Activated CD8-positive, alpha-beta memory T cell treated with anti-CD3 and anti-CD28 coated beads, Interleukin-2, amount 50 U/mL, for 24 hours (primary cell): ENCODE measurements around the gene SRA1.

Experiments
- DNase-seq: peaks from one replicate; pipeline ENCODE4 v3.0.0-alpha.2; 2020; ENCODE audit errors: extremely low read depth

Gene SRA1

DNA sequence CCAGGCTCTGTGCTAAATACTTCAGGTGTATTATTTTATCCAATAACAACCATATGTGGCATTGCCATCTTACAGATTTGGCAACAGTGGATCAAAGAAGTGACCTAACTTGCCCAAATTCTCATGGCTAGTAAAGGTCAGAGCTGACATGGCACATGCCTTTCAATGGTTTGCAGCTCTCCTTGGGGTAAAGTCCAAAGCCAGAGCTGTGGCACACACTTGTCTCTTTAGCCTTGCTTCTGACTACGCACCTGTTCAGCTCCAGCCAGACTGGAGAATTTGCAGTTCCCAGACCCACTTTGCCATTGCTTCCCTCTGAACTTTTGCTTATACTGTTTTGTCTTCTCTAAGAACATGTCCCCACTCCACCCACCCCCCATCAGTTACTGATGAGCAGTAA is 13.2 kb upstream of the SRA1 start:
- DNase-seq: no peak

DNA sequence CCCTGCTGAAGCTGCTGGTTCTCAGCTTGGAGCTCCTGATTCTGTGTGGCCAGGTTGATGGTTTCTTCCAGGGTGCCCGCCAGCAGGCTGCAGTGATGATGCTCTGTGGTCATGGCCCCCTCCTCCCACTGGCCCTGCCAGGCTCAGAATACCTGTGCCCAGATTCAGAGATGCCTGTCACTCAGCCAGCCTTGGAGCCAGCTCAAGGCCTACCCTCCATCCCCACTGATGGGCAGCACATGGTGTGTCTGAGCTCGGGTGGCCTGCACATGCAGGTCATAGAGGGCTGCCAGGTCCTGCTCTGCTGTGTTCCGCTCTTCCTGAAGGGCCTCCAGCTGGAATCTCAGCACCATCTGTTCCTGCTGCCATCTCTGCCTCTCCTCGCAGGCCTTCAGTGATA is 12.8 kb upstream of the SRA1 start:
- no peak for DNase-seq

GRCh38 chr5:140569197-140569596 is 11.9 kb upstream of the SRA1 start:
- DNase-seq: no peak

- DNase-seq: no peak
Measured at GRCh38 chr5:140568443-140569063, 11.3 kb upstream of the SRA1 start.

DNA sequence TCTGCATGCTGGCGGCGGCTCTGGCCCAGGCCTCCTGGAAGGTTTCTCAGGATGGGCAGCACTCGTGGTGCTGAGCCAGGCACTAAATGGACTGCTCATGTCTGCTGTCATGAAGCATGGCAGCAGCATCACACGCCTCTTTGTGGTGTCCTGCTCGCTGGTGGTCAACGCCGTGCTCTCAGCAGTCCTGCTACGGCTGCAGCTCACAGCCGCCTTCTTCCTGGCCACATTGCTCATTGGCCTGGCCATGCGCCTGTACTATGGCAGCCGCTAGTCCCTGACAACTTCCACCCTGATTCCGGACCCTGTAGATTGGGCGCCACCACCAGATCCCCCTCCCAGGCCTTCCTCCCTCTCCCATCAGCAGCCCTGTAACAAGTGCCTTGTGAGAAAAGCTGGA is 10.6 kb upstream of the SRA1 start:
- no peak for DNase-seq

GRCh38 chr5:140567136-140567818 is 10.0 kb upstream of the SRA1 start:
- DNase-seq: no peak

- DNase-seq: no peak
Measured at GRCh38 chr5:140566665-140567064, 9.4 kb upstream of the SRA1 start.

- DNase-seq: no peak
Measured at GRCh38 chr5:140565780-140566095, 8.5 kb upstream of the SRA1 start.

- no peak for DNase-seq
Measured at GRCh38 chr5:140565024-140565779, 7.9 kb upstream of the SRA1 start.

DNA sequence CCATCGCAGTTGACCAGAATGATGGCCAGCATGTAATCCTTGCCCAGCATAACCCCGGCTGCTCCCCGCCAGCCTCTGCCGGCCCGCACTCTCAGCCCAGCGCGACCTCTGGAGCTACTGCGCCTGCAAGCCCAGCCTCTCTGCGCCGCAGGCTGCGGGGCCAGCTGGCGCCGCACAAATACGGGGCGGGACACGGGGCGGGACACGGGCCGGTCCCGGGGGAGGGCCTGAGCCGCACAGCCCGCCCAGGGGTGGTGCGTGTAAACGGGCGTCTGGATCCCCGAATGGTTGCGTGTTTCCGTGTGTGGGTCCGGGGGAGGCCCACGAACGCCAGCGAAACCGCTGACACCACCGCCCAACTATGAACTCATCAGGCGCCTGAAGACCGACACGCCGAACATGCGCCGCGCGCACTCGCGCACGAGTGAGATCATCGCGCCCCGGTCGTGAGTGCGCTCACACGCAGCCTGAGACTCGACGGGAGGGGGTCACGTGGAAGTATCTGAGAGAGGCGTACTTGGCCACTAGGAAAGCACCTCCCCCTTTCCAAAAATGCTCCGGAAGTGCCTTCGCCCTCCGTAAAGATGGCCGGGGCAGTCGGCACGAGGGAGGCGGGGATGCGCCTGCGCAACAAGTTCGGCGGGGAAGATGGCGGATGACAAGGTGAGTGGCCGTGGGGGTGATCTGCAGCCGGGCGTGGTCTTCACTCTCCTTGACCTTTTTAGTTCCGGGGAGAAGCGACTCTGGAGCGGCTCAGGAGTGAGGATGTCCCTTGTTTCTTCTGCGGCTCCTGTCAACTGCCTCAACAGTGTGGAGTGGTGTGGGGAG is 7.1 kb upstream of the SRA1 start, which contains the start of the genes APBB3 and SLC35A4:
Gene APBB3, minus strand, starts transcription at position 403 of the 828 bp plus-strand sequence. Its CDS starts 353 bp downstream, at position 50.
Gene SLC35A4, plus strand, starts transcription at position 633 of the 828 bp plus-strand sequence. CDS start 2,342 bp downstream, outside the sequence.
- peak; percentile 93 for DNase-seq

- DNase-seq: no peak
Measured at GRCh38 chr5:140563596-140563995, 6.3 kb upstream of the SRA1 start.

- DNase-seq: no peak
Measured at GRCh38 chr5:140561753-140562523, 4.7 kb upstream of the SRA1 start.

GRCh38 chr5:140560227-140560626 is 3.0 kb upstream of the SRA1 start:
- DNase-seq: no peak

DNA sequence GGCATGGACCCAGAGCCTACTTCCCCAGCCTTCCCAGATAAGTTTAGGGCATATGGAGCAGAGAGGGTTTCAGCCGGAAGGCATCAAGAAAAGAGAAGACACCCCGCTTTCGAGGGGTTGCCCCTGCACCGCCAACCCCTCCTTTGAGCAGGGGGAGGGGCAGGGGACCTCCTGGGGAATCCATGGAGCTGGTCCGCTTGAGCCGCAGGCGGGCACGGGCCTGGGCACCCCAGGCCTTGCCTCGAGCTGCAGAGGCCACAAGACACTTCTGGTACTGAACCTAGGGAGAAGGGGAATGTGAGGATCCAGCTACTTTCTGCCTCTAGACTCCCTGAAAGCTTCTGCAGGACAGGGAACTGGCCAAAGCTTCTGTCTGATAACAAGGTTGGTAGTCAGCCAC is 1.3 kb upstream of the SRA1 start:
- DNase-seq: no peak

GRCh38 chr5:140557965-140558364 is 692 bp upstream of the SRA1 start:
- DNase-seq: no peak

DNA sequence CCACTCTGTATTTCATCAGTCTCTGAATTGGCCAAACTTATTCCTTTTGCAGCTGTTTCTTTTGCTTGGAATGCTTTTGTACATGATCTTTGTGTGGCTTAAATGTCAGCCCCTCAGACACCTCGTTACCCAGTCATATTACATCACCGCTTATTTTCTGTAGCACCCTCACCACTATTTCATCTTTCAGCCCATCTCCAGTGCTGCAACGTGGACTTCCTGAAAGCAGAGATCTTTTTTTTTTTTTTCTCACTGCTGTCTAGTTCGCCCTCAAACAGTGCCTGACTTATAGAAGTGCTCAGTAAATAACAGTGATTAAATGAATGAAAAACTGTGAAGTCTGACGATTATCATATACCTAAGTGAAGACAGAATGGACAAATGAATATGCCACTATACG is 835 bp downstream of the SRA1 start:
- no peak for DNase-seq

DNA sequence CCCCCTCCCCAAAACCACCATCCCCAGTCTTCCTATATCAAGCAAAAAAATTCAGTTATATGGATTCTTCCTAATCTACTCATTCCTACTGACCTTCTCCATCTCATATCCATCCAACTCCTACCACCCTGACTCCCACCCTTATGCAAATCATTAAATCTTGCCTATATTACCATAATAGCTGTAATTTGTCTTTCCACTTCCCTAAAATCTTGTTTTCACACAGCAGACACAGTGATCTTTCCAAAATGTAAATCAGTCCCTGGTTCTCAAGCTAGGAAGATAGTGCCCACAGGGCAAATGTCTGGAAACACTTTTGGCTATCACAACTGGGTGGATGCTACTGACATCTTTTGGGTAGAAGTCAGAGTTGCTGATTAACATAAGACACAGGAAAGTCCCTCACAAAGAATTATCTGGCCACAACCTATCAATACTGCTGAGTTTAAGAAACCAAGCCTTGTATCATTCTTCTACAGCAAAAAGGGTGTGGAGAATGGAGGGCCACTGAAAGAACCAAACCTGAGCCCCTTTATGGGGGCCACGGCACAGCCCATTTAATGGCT is 1.4 kb downstream of the SRA1 start:
- no peak for DNase-seq

GRCh38 chr5:140554454-140554853 is 2.8 kb downstream of the SRA1 start:
- no peak for DNase-seq

GRCh38 chr5:140553657-140554056 is 3.6 kb downstream of the SRA1 start:
- no peak for DNase-seq

- no peak for DNase-seq
Measured at GRCh38 chr5:140551872-140552271, 5.4 kb downstream of the SRA1 start.
